Nephron progenitor cell (in vitro differentiated cells): Measurements from ENCODE around the gene SCT.

Source experiments
- DNase-seq: peaks from one replicate; pipeline ENCODE4 v3.0.0; 2021
- H3K27ac Mint-ChIP-seq: 2 replicates; pipeline ENCODE4 v1.8.0; 2021; ENCODE audit warnings: mild to moderate bottlenecking, moderate library complexity, mixed read lengths
- H3K27me3 Mint-ChIP-seq: 2 replicates; pipeline ENCODE4 v1.8.0; 2021; ENCODE audit warnings: mild to moderate bottlenecking, low read depth, mixed read lengths; ENCODE audit not compliant: poor library complexity
- H3K36me3 Mint-ChIP-seq: 2 replicates; pipeline ENCODE4 v1.8.0; 2021; ENCODE audit warnings: low read depth, mixed read lengths
- H3K4me1 Mint-ChIP-seq: 2 replicates; pipeline ENCODE4 v1.8.0; 2021; ENCODE audit warnings: mixed read lengths
- H3K4me3 Mint-ChIP-seq: 2 replicates; pipeline ENCODE4 v1.8.0; 2021; ENCODE audit warnings: mild to moderate bottlenecking, moderate library complexity, mixed read lengths
- H3K9me3 Mint-ChIP-seq: 2 replicates; pipeline ENCODE4 v1.8.0; 2021; ENCODE audit warnings: mild to moderate bottlenecking, moderate library complexity, mixed read lengths
- CTCF ChIP-seq: fragments of 200-600 bp; sonication (generic); IDR thresholded peaks from 2 replicates; pipeline ENCODE4 v1.5.0; 2021; ENCODE audit warnings: antibody characterized with exemption

Gene SCT

GRCh38 chr11:605286-606129 is 21.5 kb downstream of the SCT start:
- H3K27me3 Mint-ChIP-seq = no peaks in the 10 kb centered on the region
- no peak for DNase-seq
- peaks cover 35% of the 10 kb centered on the region for H3K36me3 Mint-ChIP-seq
- no peak overlapping the region for H3K27ac Mint-ChIP-seq
- H3K9me3 Mint-ChIP-seq = no peaks in the 10 kb centered on the region
- no peak overlapping the region for H3K4me3 Mint-ChIP-seq
- H3K4me1 Mint-ChIP-seq = no peaks in the 10 kb centered on the region
- TF ChIP-seq CTCF = no peak

GRCh38 chr11:603154-603553 is 23.8 kb downstream of the SCT start:
- no peak overlapping the region for H3K4me3 Mint-ChIP-seq
- peaks cover 37% of the 10 kb centered on the region for H3K36me3 Mint-ChIP-seq
- H3K9me3 Mint-ChIP-seq = no peaks in the 10 kb centered on the region
- no peaks in the 10 kb centered on the region for H3K4me1 Mint-ChIP-seq
- H3K27ac Mint-ChIP-seq = no peak overlapping the region
- no peak for TF ChIP-seq CTCF
- no peak for DNase-seq
- H3K27me3 Mint-ChIP-seq = no peaks in the 10 kb centered on the region

DNA sequence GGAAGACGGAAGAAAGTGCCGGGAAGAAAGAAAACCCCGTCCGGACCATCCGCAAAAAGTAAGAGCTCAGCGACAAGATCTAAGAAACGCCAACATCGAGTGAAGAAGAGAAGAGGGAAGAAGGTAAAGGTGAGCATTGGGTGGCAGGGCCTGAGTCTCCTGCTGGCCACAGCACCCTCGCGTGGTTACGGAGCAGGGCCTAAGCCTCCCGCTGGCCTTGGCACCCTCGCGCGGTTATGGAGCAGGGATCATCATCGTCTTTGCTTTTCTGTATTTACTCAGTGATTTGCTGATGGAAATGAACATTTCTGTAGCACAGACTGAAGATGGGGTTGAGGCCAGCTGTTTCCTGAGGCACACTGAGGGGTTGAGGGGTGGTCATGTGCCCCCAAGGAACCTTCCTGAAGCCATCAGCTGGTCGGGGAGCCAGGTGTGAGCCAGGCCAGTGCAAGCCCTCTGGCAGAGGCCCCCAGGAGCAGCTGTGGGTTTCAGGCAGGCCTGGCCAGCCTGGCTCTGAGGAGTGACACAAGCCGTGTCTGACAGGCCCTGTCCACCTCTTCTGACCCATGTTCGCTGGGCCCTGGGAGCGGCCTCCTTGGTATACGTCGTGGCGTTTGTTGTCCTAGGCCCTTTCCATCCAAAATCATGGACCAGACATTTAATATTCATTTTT is 25.3 kb downstream of the SCT start:
- Mint-ChIP-seq H3K4me1 (no peaks in the 10 kb centered on the region), H3K9me3 (no peaks in the 10 kb centered on the region), H3K4me3 (no peak overlapping the region), H3K36me3 (peaks cover 41% of the 10 kb centered on the region), H3K27ac (peak overlapping the region; percentile 59), H3K27me3 (no peaks in the 10 kb centered on the region)
- TF ChIP-seq CTCF = no peak
- no peak for DNase-seq

DNA sequence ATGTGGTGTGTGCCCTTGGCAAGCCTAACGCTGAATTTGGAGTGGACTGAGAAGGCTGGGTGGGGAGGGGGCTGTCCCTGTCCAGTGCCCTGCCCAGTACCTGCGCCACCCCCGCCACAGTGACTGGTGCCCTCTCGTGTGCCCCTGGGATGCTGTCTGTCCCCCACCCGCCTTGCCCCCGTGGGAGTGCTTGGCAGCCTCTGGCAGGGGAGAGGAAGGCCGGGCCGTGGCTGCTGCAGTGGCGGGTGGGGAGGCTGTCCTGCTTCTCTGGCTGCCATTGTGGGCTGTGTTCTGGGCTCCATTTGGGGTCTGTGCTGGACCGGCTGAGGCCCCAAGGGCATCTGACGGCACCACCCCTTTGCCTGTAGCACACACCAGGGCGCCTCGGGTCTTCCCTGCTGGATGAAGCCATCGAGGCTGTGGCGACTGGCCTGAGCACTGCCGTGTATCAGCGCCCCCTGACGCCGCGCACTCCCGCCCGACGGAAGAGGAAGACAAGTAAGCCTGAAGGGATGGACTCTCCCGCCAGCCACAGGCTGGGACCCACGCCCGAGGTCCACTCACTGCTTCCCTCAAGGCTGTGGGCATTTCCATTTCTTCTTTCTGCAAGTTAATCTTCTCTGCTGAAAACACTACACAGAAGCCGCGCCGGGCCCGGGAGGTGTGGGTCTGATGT is 28.8 kb downstream of the SCT start:
- Mint-ChIP-seq H3K4me3 (no peak overlapping the region), H3K4me1 (no peaks in the 10 kb centered on the region), H3K36me3 (peaks cover 46% of the 10 kb centered on the region), H3K27me3 (no peaks in the 10 kb centered on the region), H3K9me3 (no peaks in the 10 kb centered on the region), H3K27ac (no peak overlapping the region)
- no peak for DNase-seq
- no peak for TF ChIP-seq CTCF

GRCh38 chr11:597166-597725 is 29.7 kb downstream of the SCT start:
- Mint-ChIP-seq H3K4me1 (no peaks in the 10 kb centered on the region), H3K27ac (peak overlapping the region; percentile 74), H3K36me3 (peaks cover 52% of the 10 kb centered on the region), H3K27me3 (no peaks in the 10 kb centered on the region), H3K9me3 (no peaks in the 10 kb centered on the region), H3K4me3 (no peak overlapping the region)
- TF ChIP-seq CTCF = no peak
- no peak for DNase-seq
